ENCODE data around the gene PRSS21.

The PRSS21 gene

GRCh38 chr16:2826591-2827373 lies 9.7 kb downstream of the PRSS21 start:
- DNase-seq = no peak

DNA sequence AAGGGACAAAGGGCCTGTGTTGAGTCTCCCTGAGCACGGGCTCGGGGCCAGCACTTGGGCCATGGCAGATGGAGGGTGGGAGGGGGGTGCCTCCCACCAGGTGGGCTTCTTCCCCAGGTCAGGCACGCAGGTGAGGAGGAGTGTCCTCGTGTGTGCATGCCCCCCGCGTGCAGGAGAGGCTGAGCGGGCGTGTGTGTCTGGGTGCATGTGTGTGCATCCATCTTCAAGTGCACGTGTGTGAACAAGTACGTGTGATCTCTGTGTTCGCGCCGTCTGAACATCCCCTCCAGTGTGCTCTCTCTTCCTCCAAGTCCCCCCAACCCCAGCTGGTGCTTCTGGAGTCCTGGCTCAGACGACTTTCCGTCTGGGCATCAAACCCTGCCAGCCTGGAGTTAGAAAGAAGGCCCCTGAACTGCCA lies 10.3 kb downstream of the PRSS21 start:
- no peak for DNase-seq

GRCh38 chr16:2827831-2828520 lies 10.9 kb downstream of the PRSS21 start:
- DNase-seq = no peak

DNA sequence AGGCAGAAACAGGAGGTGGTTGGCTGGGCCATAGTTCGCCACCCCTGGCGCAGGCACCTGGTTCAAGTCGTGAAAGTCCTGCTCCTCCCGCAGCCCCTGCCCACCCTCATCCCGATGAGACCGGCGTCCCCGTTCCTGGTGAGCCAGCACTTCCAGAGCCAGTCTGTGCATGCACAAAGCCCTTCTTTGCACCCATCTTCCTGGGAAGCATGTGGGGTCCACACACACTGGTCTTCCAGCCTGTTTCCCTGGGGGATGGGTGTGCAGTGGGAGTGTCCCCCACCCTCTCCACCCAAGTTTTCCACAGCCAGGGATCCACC lies 11.4 kb downstream of the PRSS21 start:
- no peak for DNase-seq

- DNase-seq = no peak
These were observed 11.9 kb downstream of the PRSS21 start for GRCh38 chr16:2828876-2829430.

- DNase-seq = peak; percentile 20
These were observed 12.7 kb downstream of the PRSS21 start, which contains the start of gene ZG16B for GRCh38 chr16:2829501-2830354. ZG16B (plus strand) TSS chr16:2830303; CDS start chr16:2830442, 139 bp downstream.

- no peak for DNase-seq
These were observed 13.3 kb downstream of the PRSS21 start for GRCh38 chr16:2830355-2830695.

DNA sequence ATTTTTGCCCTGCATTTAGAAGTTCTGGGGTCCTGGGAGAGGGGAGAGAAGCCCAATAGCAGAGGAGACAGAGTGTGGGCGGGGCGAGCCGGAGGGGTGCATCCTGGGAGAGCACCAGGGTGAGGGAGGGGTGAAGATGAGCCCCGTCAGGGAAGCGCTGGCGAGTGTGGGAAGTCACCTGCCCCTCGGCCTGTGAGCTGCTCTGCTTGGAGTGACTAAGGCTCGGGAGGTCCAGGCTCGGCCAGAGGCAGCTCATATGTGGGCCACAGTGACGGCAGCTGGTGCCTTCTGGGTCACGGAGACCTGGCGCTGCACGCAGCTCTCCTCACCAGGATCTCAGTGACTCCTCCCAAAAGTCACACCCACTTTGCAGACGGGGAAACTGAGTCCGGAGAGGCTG lies 14.2 kb downstream of the PRSS21 start:
- DNase-seq = no peak

DNA sequence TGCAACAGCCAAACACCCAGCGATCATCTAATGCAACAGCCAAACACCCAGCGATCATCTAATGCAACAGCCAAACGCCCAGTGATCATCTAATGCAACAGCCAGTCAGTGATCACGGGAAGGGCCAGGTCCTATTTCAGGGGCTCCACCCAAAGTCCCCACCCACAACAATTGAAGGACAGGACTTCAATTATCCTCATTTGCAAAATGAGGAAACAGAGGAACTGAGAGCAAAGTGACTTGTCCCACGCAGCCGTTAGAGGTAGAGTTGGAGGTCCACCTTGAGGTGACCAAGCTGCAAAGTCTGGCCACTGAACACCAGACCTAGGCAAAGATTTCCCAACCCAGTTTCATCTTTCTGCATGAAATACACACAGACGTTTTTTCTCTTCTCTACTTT lies 16.7 kb downstream of the PRSS21 start:
- no peak for DNase-seq

GRCh38 chr16:2834968-2835367 lies 17.9 kb downstream of the PRSS21 start:
- no peak for DNase-seq

- no peak for DNase-seq
These were observed 18.8 kb downstream of the PRSS21 start for GRCh38 chr16:2835638-2836493.

- DNase-seq = no peak
These were observed 19.8 kb downstream of the PRSS21 start for GRCh38 chr16:2836646-2837508.

- DNase-seq = peak; percentile 83
These were observed 21.9 kb downstream of the PRSS21 start for GRCh38 chr16:2838928-2839327.

DNA sequence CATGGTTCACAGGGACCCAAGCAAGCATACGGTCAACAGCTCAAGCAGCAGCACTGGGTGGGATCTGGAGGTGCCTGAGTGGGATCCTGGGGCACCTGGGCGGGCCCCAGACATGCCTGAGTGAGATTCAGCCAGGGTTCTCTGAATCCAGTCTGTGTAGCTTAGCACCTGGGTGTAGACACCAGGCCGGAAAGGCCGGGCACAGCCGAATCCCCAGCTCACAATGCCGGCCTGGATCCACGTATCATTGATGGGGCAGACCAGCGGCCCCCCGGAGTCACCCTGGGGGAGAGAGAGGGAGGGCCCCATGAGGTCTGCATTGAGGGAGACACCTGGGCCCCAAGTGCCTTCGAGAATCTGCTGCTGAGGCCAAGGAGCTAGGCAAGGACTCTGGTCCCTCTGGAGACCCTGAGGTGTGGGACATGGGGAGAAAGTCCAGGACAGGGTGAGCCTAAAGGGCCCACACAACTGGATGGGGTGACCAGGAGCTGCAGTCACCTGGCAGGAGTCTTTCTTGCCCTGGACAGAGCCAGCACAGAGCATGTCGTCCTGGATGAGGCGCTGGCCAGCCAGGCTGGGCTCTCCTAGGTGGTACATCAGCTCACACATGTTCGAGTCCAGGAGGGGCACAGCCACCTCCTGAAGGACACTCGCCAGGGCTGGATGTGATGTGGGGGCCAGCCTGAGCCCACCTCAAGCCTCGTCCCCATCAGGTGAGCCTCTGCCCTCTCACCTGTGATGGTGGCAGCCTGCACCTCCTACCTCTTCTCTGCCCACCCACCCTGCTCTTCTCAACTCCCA lies 22.8 kb downstream of the PRSS21 start:
- no peak for DNase-seq

DNA sequence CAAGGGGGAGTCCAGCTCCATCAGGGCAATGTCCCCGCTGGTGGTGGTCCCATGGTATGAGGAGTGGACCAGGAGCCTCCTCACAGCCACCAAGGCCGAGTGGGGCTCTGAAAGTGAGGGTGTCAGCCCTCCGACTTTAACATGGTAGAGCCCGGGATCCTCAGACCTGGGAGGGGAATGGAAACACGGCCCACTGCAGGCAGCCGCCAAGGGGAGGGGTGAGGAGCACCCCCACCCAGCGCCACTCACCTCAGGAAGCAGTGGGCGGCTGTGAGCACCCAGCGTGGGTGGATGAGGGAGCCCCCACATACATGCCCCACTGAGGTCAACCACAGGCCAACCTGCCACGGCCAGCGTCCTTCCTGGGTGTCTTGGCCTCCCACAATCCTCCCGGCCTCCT lies 23.9 kb downstream of the PRSS21 start:
- no peak for DNase-seq

- no peak for DNase-seq
These were observed 24.7 kb downstream of the PRSS21 start for GRCh38 chr16:2841606-2842339.

- peak; percentile 87 for DNase-seq
These were observed 25.4 kb downstream of the PRSS21 start for GRCh38 chr16:2842340-2843000.

- no peak for DNase-seq
These were observed 26.5 kb downstream of the PRSS21 start for GRCh38 chr16:2843526-2843925.

DNA sequence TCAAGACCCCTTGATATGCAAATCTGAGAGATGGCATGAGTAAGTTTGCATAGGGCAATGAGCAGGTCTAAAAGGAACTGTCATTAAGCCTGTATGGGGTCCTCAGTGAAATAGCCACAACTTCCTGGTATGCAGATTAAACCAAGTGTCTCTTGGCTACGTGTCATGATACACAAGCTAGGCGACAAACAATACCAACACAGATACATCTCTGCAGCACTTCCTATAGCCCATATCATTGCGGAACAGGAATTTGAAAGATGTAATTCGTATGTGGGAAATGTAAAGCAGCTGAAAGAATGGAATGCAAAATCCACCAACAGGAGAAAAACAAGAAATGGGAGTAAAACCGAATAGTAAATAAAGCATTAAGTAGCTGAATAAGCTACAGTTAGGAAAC lies 28.1 kb downstream of the PRSS21 start:
- DNase-seq = no peak

All from hematopoietic multipotent progenitor cell treated with erythropoietin and hydrocortisone succinate and interleukin-3 and kit ligand, for 4 days (in vitro differentiated cells).